ENCODE measurements around the gene HPS4.

- TF ChIP-seq, protein P1, sequence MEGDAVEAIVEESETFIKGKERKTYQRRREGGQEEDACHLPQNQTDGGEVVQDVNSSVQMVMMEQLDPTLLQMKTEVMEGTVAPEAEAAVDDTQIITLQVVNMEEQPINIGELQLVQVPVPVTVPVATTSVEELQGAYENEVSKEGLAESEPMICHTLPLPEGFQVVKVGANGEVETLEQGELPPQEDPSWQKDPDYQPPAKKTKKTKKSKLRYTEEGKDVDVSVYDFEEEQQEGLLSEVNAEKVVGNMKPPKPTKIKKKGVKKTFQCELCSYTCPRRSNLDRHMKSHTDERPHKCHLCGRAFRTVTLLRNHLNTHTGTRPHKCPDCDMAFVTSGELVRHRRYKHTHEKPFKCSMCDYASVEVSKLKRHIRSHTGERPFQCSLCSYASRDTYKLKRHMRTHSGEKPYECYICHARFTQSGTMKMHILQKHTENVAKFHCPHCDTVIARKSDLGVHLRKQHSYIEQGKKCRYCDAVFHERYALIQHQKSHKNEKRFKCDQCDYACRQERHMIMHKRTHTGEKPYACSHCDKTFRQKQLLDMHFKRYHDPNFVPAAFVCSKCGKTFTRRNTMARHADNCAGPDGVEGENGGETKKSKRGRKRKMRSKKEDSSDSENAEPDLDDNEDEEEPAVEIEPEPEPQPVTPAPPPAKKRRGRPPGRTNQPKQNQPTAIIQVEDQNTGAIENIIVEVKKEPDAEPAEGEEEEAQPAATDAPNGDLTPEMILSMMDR (IDR thresholded peaks at IDR 0.05), result no peak
- TF ChIP-seq POLR2A (IDR thresholded peaks at IDR 0.05) (no peak), EP300 (IDR thresholded peaks at IDR 0.05) (no peak)
Observed at GRCh38 chr22:26480611-26480932, 3.0 kb downstream of the HPS4 start.
